HCT116 (cell line): ENCODE data around the gene ALDH1L1. TPM values are rescaled to one million over a fixed set of nuclear protein-coding genes. Genes with fewer than 3 reads are reported as not detected.

Experiments used
- ATAC-seq: fragments of 200-7000 bp; cut with Tn5 transposase; 2 replicates; pipeline ENCODE4 v1.9.1; 2020; ENCODE audit warnings: mild to moderate bottlenecking, moderate library complexity
- BruUV-seq: library from RNA; stranded (reverse); fragments of 400-500 nt; replicated peaks from 2 replicates; lab custom pipeline; 2021; lab: Mats Ljungman, UMichigan
- CTCF ChIA-PET: fragments of 300-600 bp; sonication (Branson Sonifier 250); formaldehyde crosslinking; loops from one replicate; lab custom pipeline; 2021; ENCODE audit warnings: antibody characterized with exemption; lab: Charles Lee
- POLR2A ChIA-PET: fragments of 300-600, 350-600 bp; sonication (Branson Sonifier 250); formaldehyde crosslinking; loops from one replicate; lab custom pipeline; 2021; ENCODE audit warnings: antibody characterized with exemption; lab: Charles Lee
- RAD21 ChIA-PET, 2 experiments: fragments of 300-600 bp; sonication (Branson Sonifier 250); formaldehyde crosslinking; loops; one replicate each; lab custom pipeline; 2023; ENCODE audit warnings: low total read pairs in 2 of 2; ENCODE audit not compliant: uncharacterized antibody in 2 of 2, unreplicated experiment in 2 of 2, low non-redundant PET in 1 of 2; lab: Charles Lee
- DNase-seq: peaks from one replicate; pipeline ENCODE4 v3.0.0-alpha.2; 2010; ENCODE audit warnings: low read depth, low spot score
- H2AFZ ChIP-seq: fragments of 200-600 bp; shearing (Covaris generic), sonication (generic); 2 replicates; pipeline ENCODE4 v1.6.1; 2017; ENCODE audit warnings: low read depth, mixed run types, mixed read lengths, antibody characterized with exemption, low read length; ENCODE audit not compliant: poor library complexity, severe bottlenecking
- H3K27ac ChIP-seq: 2 replicates; pipeline ENCODE4 v1.5.1; 2012; ENCODE audit warnings: low read depth, low read length
- H3K27me3 ChIP-seq: fragments of 200-600 bp; sonication (generic); 2 replicates; pipeline ENCODE4 v1.6.1; 2016; ENCODE audit warnings: mixed run types, low read length, mixed read lengths; ENCODE audit not compliant: insufficient read depth
- H3K36me3 ChIP-seq, 2 experiments: fragments of 200-500 bp in 1 of 2; fragments of 200-600 bp in 1 of 2; sonication (Bioruptor generic) in 1 of 2; sonication (generic) in 1 of 2; 2 replicates each; pipeline versions ENCODE4 v1.5.1 to v1.6.1; 2014 to 2016; ENCODE audit warnings: low read length in 2 of 2, inconsistent platforms in 1 of 2, mixed read lengths in 1 of 2, mixed run types in 1 of 2; ENCODE audit not compliant: insufficient read depth in 2 of 2, control insufficient read depth in 1 of 2
- H3K4me1 ChIP-seq, 2 experiments: fragments of 200-600 bp in 1 of 2; sonication (generic) in 1 of 2; 2 replicates each; pipeline versions ENCODE4 v1.5.1 to v1.6.1; 2012 to 2017; ENCODE audit warnings: low read length in 2 of 2, inconsistent platforms in 1 of 2, mild to moderate bottlenecking in 1 of 2, mixed read lengths in 1 of 2, mixed run types in 1 of 2, moderate library complexity in 1 of 2; ENCODE audit not compliant: insufficient read depth in 2 of 2, control insufficient read depth in 1 of 2
- H3K4me2 ChIP-seq: fragments of 200-600 bp; sonication (generic); 2 replicates; pipeline ENCODE4 v1.6.1; 2017; ENCODE audit warnings: mixed run types, low read length, mixed read lengths
- H3K4me3 ChIP-seq, 2 experiments: fragments of 200-600 bp in 1 of 2; sonication (generic) in 1 of 2; replicated peaks in 1 of 2; 2 replicates each; pipeline ENCODE4 v1.5.1; 2011 to 2016; ENCODE audit warnings: low read length in 2 of 2, control low read depth in 1 of 2, low read depth in 1 of 2, mild to moderate bottlenecking in 1 of 2, mixed read lengths in 1 of 2, mixed run types in 1 of 2
- H3K79me2 ChIP-seq: fragments of 200-600 bp; sonication (generic); 2 replicates; pipeline ENCODE4 v1.6.1; 2017; ENCODE audit warnings: mild to moderate bottlenecking, mixed run types, low read length, moderate library complexity, mixed read lengths; ENCODE audit not compliant: insufficient read depth
- H3K9ac ChIP-seq: fragments of 200-600 bp; sonication (generic); 2 replicates; pipeline ENCODE4 v1.6.1; 2016; ENCODE audit warnings: low read length, mixed read lengths
- H3K9me2 ChIP-seq: fragments of 200-600 bp; sonication (generic), shearing (Covaris generic); 2 replicates; pipeline ENCODE4 v1.6.1; 2017; ENCODE audit warnings: mixed run types, mild to moderate bottlenecking, moderate library complexity; ENCODE audit not compliant: insufficient read depth
- H3K9me3 ChIP-seq, 2 experiments: fragments of 200-500 bp in 1 of 2; fragments of 200-600 bp in 1 of 2; sonication (Bioruptor generic) in 1 of 2; sonication (generic) in 1 of 2; 2 replicates each; pipeline ENCODE4 v1.6.1; 2014 to 2017; ENCODE audit warnings: low read length in 2 of 2, mixed read lengths in 2 of 2, inconsistent platforms in 1 of 2, low read depth in 1 of 2, mild to moderate bottlenecking in 1 of 2, mixed run types in 1 of 2, moderate library complexity in 1 of 2; ENCODE audit not compliant: control insufficient read depth in 1 of 2, insufficient read depth in 1 of 2
- H4K20me1 ChIP-seq: fragments of 200-600 bp; sonication (generic), shearing (Covaris generic); 2 replicates; pipeline ENCODE4 v1.6.1; 2017; ENCODE audit warnings: mixed run types, mild to moderate bottlenecking, moderate library complexity; ENCODE audit not compliant: insufficient read depth
- CBX3 ChIP-seq: IDR thresholded peaks from 2 replicates; pipeline ENCODE4 v1.6.1; 2012; ENCODE audit warnings: low read depth
- CEBPB ChIP-seq: IDR thresholded peaks from 2 replicates; pipeline ENCODE4 v1.6.1; 2012; ENCODE audit warnings: low read depth
- EZH2 ChIP-seq: fragments of 200-600 bp; sonication (generic); IDR thresholded peaks from 2 replicates; pipeline ENCODE4 v1.6.1; 2017; ENCODE audit warnings: antibody characterized with exemption, mixed run types
- EZH2phosphoT487 ChIP-seq: fragments of 200-600 bp; IDR thresholded peaks from 2 replicates; pipeline ENCODE4 v1.6.1; 2018; ENCODE audit warnings: antibody characterized with exemption, borderline replicate concordance
- FOSL1 ChIP-seq: IDR thresholded peaks from 2 replicates; pipeline ENCODE4 v1.6.1; 2012; ENCODE audit warnings: low read depth
- JUND ChIP-seq: IDR thresholded peaks from 2 replicates; pipeline ENCODE4 v1.6.1; 2012
- POLR2A ChIP-seq: IDR thresholded peaks from 2 replicates; pipeline ENCODE4 v1.7.0; 2011; ENCODE audit warnings: borderline replicate concordance; ENCODE audit not compliant: insufficient read depth, insufficient read length; ENCODE audit errors: extremely low read depth
- POLR2AphosphoS5 ChIP-seq: IDR thresholded peaks from 2 replicates; pipeline ENCODE4 v1.6.1; 2011; ENCODE audit warnings: mild to moderate bottlenecking, low read depth, low read length, moderate library complexity
- RAD21 ChIP-seq: IDR thresholded peaks from 2 replicates; pipeline ENCODE4 v1.6.1; 2012; ENCODE audit warnings: low read depth, mild to moderate bottlenecking
- SIN3A ChIP-seq: IDR thresholded peaks from 2 replicates; pipeline ENCODE4 v1.6.1; 2012; ENCODE audit warnings: low read depth
- SRF ChIP-seq: IDR thresholded peaks from 2 replicates; pipeline ENCODE4 v1.6.1; 2012; ENCODE audit warnings: low read depth
- TCF7L2 ChIP-seq: IDR thresholded peaks from 2 replicates; pipeline ENCODE4 v1.7.0; 2011; ENCODE audit warnings: borderline replicate concordance, inconsistent platforms; ENCODE audit not compliant: insufficient read depth, insufficient read length; ENCODE audit errors: extremely low read depth
- YY1 ChIP-seq: IDR thresholded peaks from 2 replicates; pipeline ENCODE4 v1.6.1; 2011; ENCODE audit warnings: low read length, low read depth, moderate library complexity, mild to moderate bottlenecking; ENCODE audit not compliant: insufficient replicate concordance; ENCODE audit errors: extremely low read depth
- intact Hi-C: fragments of 100-400 bp; cut with micrococcal nuclease; formaldehyde crosslinking; loops from 2 replicates; pipeline ENCODE4 v1.10.0; 2022
- total RNA-seq: library from RNA; stranded (reverse); gene quantifications from one replicate; pipeline ENCODE4 v1.2.1, GENCODE V29; 2021; ENCODE audit not compliant: unreplicated experiment
- TF ChIP-seq, protein P1 (sequence below): IDR thresholded peaks from 2 replicates; pipeline ENCODE4 v1.6.1; 2012
- TF ChIP-seq, protein P2 (sequence below): IDR thresholded peaks from 2 replicates; pipeline ENCODE4 v1.6.1; 2012
- TF ChIP-seq, protein P3 (sequence below), 3 experiments: fragments of 200-600 bp in 1 of 3; sonication (generic) in 1 of 3; IDR thresholded peaks in 2 of 3; conservative IDR thresholded peaks in 1 of 3; 2 replicates each; pipeline ENCODE4 v1.5.1; 2012 to 2017; ENCODE audit warnings: low read depth in 2 of 3, low read length in 2 of 3, antibody characterized with exemption in 1 of 3, borderline replicate concordance in 1 of 3, control low read depth in 1 of 3, mild to moderate bottlenecking in 1 of 3, mixed read lengths in 1 of 3, mixed run types in 1 of 3, moderate library complexity in 1 of 3; ENCODE audit not compliant: insufficient read depth in 1 of 3
- TF ChIP-seq, protein P4 (sequence below): IDR thresholded peaks from 2 replicates; pipeline ENCODE4 v1.6.1; 2012; ENCODE audit warnings: low read depth

Gene ALDH1L1
- total RNA-seq, 1 experiment from 2014 or later, result 0.81 TPM

DNA sequence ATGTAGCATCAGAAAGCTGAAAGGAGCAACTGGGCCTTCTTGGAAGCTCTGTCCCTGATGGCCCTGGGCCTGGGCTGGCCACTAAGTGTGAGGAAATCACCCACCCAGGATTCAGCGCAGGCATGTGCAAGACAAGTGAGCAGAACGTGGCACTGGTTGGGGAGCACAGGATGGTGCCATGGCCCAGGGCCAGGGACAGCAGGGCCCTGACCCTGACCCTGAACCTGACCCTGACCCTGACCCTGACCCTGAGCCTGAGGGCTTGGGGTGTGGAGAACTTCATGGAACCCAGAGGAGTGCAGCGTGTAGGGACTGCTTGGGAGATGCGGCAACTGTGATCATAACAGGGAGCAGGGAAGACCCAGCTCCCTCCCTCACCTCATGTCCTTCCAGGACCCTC is 5.9 kb upstream of the ALDH1L1 start:
- intact Hi-C loops, result no loop called here
- H3K4me3 ChIP-seq, result no peak overlapping the region
- no peaks in the 10 kb centered on the region for H3K27me3 ChIP-seq
- no peaks in the 10 kb centered on the region for H4K20me1 ChIP-seq
- H2AFZ ChIP-seq, result no peak overlapping the region
- no peak for DNase-seq
- no peak overlapping the region for H3K4me2 ChIP-seq
- ChIA-PET RAD21 (no interaction called here), CTCF (no interaction called here)
- no peak for ATAC-seq
- no peaks in the 10 kb centered on the region for H3K9me2 ChIP-seq
- no peak overlapping the region for H3K27ac ChIP-seq
- H3K36me3 ChIP-seq, result no peaks in the 10 kb centered on the region
- no peaks in the 10 kb centered on the region for H3K4me1 ChIP-seq
- TF ChIP-seq POLR2A (no peak), RAD21 (no peak), CBX3 (no peak), CEBPB (no peak), SRF (no peak), TCF7L2 (no peak), SIN3A (no peak), EZH2 (no peak), FOSL1 (no peak), YY1 (no peak), JUND (no peak)
- TF ChIP-seq, protein P1, sequence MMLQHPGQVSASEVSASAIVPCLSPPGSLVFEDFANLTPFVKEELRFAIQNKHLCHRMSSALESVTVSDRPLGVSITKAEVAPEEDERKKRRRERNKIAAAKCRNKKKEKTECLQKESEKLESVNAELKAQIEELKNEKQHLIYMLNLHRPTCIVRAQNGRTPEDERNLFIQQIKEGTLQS, result no peak
- TF ChIP-seq, protein P2, sequence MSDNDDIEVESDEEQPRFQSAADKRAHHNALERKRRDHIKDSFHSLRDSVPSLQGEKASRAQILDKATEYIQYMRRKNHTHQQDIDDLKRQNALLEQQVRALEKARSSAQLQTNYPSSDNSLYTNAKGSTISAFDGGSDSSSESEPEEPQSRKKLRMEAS, result no peak
- TF ChIP-seq, all 23 proteins: peak for 0
- POLR2A ChIA-PET, result no interaction called here
- no peaks in the 10 kb centered on the region for H3K9me3 ChIP-seq
- H3K79me2 ChIP-seq, result no peaks in the 10 kb centered on the region
- BruUV-seq, result no TSS peak
- H3K9ac ChIP-seq, result no peak overlapping the region

DNA sequence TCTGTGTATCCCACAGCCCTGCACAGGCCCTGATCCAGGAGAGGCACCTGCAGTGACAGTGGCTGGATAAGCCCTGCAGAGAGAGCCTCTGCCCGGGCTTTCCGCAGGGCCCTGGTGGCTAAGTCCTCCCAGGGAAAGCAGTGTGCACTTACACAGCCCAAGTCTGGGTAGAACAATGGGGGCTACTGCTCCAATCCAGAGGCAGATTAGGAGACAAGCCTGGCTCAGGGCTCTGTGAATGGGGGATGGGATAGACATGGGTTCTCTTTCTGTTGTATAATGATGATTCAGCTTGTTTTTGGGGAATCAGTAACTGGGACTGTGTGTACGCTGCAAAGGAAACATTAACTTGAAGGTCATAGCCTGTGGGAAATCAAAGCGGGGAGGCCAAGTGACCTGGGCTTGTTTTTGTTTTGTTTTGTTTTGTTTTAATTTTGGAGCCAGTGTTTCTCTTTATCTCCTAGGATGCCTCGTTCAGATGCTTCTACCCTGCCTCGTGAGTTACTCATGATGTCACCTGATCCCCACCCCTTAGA is 4.1 kb upstream of the ALDH1L1 start:
- Histone ChIP-seq H3K4me3 (no peak overlapping the region), H3K9me3 (no peaks in the 10 kb centered on the region), H3K4me2 (no peak overlapping the region), H3K36me3 (no peaks in the 10 kb centered on the region), H3K79me2 (no peaks in the 10 kb centered on the region), H3K27ac (no peak overlapping the region), H3K27me3 (no peaks in the 10 kb centered on the region), H3K9ac (no peak overlapping the region), H3K9me2 (no peaks in the 10 kb centered on the region), H3K4me1 (no peaks in the 10 kb centered on the region), H4K20me1 (no peaks in the 10 kb centered on the region), H2AFZ (no peak overlapping the region)
- ChIA-PET CTCF (no interaction called here), RAD21 (no interaction called here), POLR2A (no interaction called here)
- ATAC-seq, result no peak
- intact Hi-C loops, result no loop called here
- no peak for DNase-seq
- no TSS peak for BruUV-seq
- TF ChIP-seq, protein P3, sequence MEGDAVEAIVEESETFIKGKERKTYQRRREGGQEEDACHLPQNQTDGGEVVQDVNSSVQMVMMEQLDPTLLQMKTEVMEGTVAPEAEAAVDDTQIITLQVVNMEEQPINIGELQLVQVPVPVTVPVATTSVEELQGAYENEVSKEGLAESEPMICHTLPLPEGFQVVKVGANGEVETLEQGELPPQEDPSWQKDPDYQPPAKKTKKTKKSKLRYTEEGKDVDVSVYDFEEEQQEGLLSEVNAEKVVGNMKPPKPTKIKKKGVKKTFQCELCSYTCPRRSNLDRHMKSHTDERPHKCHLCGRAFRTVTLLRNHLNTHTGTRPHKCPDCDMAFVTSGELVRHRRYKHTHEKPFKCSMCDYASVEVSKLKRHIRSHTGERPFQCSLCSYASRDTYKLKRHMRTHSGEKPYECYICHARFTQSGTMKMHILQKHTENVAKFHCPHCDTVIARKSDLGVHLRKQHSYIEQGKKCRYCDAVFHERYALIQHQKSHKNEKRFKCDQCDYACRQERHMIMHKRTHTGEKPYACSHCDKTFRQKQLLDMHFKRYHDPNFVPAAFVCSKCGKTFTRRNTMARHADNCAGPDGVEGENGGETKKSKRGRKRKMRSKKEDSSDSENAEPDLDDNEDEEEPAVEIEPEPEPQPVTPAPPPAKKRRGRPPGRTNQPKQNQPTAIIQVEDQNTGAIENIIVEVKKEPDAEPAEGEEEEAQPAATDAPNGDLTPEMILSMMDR (IDR thresholded peaks at IDR 0.05 in 2 of 3, conservative IDR thresholded peaks at IDR 0.05 in 1 of 3; ENCODE audit: borderline replicate concordance in 1 of 3, insufficient read depth in 1 of 3, low read depth in 2 of 3, low read length in 2 of 3), result no peak
- TF ChIP-seq, protein P4, sequence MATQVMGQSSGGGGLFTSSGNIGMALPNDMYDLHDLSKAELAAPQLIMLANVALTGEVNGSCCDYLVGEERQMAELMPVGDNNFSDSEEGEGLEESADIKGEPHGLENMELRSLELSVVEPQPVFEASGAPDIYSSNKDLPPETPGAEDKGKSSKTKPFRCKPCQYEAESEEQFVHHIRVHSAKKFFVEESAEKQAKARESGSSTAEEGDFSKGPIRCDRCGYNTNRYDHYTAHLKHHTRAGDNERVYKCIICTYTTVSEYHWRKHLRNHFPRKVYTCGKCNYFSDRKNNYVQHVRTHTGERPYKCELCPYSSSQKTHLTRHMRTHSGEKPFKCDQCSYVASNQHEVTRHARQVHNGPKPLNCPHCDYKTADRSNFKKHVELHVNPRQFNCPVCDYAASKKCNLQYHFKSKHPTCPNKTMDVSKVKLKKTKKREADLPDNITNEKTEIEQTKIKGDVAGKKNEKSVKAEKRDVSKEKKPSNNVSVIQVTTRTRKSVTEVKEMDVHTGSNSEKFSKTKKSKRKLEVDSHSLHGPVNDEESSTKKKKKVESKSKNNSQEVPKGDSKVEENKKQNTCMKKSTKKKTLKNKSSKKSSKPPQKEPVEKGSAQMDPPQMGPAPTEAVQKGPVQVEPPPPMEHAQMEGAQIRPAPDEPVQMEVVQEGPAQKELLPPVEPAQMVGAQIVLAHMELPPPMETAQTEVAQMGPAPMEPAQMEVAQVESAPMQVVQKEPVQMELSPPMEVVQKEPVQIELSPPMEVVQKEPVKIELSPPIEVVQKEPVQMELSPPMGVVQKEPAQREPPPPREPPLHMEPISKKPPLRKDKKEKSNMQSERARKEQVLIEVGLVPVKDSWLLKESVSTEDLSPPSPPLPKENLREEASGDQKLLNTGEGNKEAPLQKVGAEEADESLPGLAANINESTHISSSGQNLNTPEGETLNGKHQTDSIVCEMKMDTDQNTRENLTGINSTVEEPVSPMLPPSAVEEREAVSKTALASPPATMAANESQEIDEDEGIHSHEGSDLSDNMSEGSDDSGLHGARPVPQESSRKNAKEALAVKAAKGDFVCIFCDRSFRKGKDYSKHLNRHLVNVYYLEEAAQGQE, result no peak
- no peak for TF ChIP-seq EZH2phosphoT487
- TF ChIP-seq POLR2AphosphoS5, result no peak
- TF ChIP-seq, protein P1, result no peak
